ENCODE results near the gene IGF2. TPM values are rescaled to one million over a fixed set of nuclear protein-coding genes. Genes with fewer than 3 reads are reported as not detected.
A peak's percentile ranks its signal among the peaks of the same experiment; 100 is the strongest.

The IGF2 gene
- total RNA-seq, 1 donor from 2014 or later = 88.2 TPM

DNA sequence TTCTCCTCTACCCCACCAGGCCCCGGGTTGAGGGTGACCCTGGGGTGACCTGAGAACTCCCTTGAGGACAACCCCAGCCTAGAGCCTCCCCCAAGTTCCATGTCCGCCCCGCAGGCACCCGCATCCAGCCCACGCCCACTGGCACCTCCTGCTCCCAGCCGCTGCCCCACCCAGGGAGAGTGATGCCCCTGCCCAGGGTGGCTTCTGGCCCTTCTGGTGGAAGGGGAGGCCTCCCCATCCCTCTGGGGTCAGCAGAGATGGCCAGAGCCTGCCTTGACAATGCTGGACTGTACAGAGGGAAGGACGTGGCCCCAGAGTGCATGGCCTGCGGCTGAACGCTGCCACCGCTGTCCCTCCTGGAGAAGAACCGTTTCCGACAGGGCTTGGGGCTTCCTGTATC lies 33.5 kb upstream of the IGF2 start:
- ATAC-seq = no peak
- intact Hi-C loops (cut with micrococcal nuclease) = no loop called here
- no peak for DNase-seq

- intact Hi-C loops (cut with micrococcal nuclease) = no loop called here
- ATAC-seq (no peak), DNase-seq (no peak)
These were observed 32.4 kb upstream of the IGF2 start, which contains the start of gene TH for GRCh38 chr11:2171591-2172003. TH (minus strand) TSS chr11:2171815; CDS start chr11:2171786, 29 bp downstream.

DNA sequence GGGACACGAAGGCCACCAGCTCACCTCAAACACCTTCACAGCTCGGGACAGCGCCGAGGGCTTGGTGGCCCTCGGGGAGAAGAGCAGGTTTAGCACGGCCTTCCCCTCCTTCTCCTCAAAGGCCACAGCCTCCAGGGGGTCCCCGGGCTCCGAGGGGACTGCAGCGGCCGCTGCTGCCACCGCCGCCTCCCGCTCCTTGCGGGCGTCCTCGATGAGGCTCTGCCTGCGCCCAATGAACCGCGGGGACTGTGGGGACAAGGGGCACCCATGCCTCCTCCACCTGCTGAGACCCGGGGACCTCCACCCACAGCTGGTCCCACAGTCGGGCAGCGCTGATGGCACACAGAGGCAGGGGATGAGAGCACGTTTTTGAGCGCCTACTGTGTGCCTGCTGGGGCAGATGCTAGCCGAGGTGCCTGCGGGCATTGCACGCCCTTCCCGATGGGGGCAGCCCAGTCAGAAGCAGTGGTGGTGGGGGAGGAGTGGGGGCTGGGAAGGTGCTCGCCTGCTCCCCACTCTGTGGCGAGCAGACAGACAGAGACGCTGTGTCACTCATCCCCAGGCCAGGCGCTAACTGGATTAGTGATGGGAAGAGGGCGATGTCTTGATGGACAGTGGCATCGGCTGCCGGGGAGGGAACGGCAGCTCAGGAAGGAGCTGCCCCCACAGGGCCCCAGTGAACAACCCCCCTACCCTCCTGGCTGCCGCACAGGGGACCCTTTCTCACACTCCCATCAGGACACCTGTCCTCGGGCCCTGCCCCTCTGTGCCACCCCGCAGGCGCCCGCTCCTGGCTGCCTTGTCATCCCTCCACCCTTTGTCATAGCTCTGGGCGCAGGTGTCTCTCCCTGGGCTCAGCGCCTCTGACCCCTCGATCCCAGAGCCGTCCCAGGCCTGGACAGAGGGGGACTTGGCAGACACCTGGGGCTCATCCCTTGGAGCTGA lies 30.7 kb upstream of the IGF2 start:
- intact Hi-C loops (cut with micrococcal nuclease) = no loop called here
- DNase-seq (no peak), ATAC-seq (no peak)

GRCh38 chr11:2169005-2169378 lies 29.8 kb upstream of the IGF2 start:
- intact Hi-C loops (cut with micrococcal nuclease) = no loop called here
- DNase-seq (no peak), ATAC-seq (no peak)

- intact Hi-C loops (cut with micrococcal nuclease) = no loop called here
- DNase-seq = no peak
- no peak for ATAC-seq
These were observed 29.3 kb upstream of the IGF2 start for GRCh38 chr11:2168286-2169004.

GRCh38 chr11:2167141-2168045 lies 28.2 kb upstream of the IGF2 start:
- DNase-seq = no peak
- intact Hi-C loops (cut with micrococcal nuclease) = no loop called here
- ATAC-seq = no peak

DNA sequence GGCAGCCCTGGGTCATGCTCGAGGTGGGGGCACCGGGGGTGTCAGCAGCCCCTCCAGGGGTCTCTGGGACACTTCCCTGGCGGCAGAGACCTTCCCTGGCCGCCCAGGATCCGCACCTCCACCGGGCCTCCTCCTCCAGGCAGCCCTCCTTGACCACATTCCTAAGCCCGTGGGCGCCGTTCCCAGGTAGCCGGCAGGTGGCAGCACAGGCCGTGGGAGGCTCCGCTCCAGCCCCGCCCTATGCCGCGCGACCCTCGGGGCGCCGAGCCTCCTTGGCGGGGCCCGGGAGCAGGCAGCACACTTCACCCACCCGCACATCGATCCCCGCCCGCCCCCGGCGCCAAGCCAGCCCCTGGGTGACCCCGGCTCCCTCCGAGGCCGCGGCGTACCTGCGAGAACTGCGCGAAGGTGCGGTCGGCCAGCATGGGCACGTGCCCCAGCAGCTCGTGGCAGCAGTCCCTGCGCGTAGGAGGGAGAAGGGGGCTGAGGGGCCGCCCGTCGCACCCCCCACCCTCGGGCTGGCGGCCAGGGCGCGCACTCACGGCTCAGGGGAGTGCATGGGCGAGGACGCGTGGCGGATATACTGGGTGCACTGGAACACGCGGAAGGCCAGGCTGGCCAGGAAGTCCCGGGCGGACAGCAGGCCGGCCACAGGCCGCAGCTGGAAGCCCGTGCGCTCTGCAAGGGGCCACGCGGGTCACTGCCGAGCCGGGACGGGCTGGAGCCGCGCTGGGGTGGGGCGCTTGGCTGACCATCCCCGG lies 27.1 kb upstream of the IGF2 start:
- ATAC-seq (peak; percentile 66), DNase-seq (peak; percentile 65)
- intact Hi-C loops (cut with micrococcal nuclease) = no loop called here

GRCh38 chr11:2165571-2165970 lies 26.4 kb upstream of the IGF2 start:
- DNase-seq = no peak
- no peak for ATAC-seq
- intact Hi-C loops (cut with micrococcal nuclease) = no loop called here

- intact Hi-C loops (cut with micrococcal nuclease) = no loop called here
- DNase-seq = no peak
- no peak for ATAC-seq
These were observed 25.8 kb upstream of the IGF2 start for GRCh38 chr11:2164861-2165555.

GRCh38 chr11:2164081-2164480 lies 24.9 kb upstream of the IGF2 start:
- ATAC-seq = no peak
- intact Hi-C loops (cut with micrococcal nuclease) = no loop called here
- DNase-seq = no peak

DNA sequence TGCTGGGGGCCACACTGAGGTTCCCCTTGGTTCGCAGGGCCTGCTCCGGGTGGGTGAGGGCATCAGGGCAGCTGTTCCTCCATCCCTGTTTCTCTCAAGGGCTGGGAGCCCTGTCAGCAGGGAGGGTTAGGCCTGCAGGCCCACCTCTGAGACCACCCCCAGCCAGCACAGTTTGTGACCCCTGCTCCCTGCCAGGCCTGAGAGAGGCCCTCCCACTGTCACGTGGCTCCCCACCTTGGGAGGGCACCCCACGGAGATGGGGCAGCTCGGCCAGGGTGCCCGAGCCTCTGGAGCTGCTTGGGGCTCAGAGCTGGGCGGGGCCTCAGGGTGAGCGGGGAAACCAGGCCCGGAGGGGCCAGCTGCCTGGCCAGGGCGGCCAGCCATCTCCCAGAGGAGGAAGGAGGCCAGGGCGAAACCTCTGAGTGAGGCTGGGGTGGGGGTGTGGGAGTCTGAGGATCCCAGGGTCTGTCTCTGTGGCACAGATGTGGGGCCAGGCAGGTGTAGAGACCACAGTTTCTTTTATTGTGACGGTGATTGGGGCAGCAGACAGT lies 24.3 kb upstream of the IGF2 start:
- DNase-seq (no peak), ATAC-seq (no peak)
- intact Hi-C loops (cut with micrococcal nuclease) = no loop called here

GRCh38 chr11:2160736-2161259 lies 21.6 kb upstream of the IGF2 start, which contains the start of gene INS:
INS (minus strand) TSS chr11:2161209; CDS start chr11:2160971, 238 bp downstream.
- intact Hi-C loops (cut with micrococcal nuclease) = no loop called here
- no peak for DNase-seq

GRCh38 chr11:2159536-2160413 lies 20.6 kb upstream of the IGF2 start:
- DNase-seq (no peak), ATAC-seq (no peak)
- intact Hi-C loops (cut with micrococcal nuclease) = no loop called here

More at GRCh38 chr11:2160736-2161259, 21.6 kb upstream of the IGF2 start, which contains the start of gene INS:
- no peak for ATAC-seq

DNA sequence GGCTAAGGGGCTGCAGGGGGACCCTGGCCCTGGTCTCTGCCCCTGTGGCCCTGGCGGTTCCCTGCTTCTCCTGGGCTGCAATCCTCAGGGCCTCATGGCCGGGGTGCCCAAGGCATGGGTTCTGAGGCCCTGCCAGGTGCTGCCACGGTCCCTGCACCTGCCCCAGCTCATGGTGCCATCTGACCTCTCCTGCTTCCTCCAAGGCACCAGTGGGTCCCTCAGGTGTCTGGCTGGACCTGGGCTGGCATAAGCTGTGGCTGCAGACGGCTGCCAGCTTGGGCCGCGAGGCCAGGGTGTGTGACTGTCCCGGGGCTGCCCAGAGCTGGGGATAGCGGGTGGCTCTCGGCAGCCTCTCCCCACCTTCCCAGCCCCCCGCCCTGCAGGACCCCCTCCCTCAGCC lies 19.8 kb upstream of the IGF2 start:
- ATAC-seq (no peak), DNase-seq (no peak)
- intact Hi-C loops (cut with micrococcal nuclease) = no loop called here

DNA sequence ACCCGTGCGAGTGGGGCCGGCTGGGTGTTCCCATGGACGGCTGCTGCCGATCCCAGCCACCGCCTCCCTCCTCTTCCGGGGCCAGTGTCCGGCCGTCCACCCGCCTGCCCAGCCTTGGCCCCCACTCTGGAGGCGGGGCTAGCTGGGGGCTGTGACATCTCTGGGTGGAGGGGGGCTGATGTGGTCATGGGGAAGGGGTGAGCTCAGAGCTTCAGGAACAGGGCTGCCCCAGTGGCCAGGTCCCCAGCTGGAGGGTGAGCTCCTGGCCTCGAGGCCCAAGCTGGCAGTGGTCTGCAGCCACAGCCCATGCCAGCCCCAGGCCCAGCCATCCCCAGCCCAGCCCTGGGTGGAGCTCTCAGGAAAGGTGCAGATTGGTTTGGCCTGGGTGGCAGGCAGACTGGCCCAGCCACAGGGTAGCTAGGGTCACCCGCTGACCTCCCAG lies 19.1 kb upstream of the IGF2 start:
- DNase-seq = no peak
- no peak for ATAC-seq
- intact Hi-C loops (cut with micrococcal nuclease) = no loop called here

GRCh38 chr11:2157294-2158040 lies 18.3 kb upstream of the IGF2 start:
- DNase-seq (no peak), ATAC-seq (no peak)
- intact Hi-C loops (cut with micrococcal nuclease) = no loop called here

All from left ventricle myocardium superior (tissue), 1 donor.